Measurements from ENCODE around the gene HIF3A.

The HIF3A gene

GRCh38 chr19:46337487-46337886 is 40.6 kb downstream of the HIF3A start:
- no peak for DNase-seq

- DNase-seq = no peak
Measured at GRCh38 chr19:46339446-46339845, 42.6 kb downstream of the HIF3A start.

GRCh38 chr19:46340051-46340659 is 43.3 kb downstream of the HIF3A start:
- no peak for DNase-seq

- DNase-seq = no peak
Measured at GRCh38 chr19:46341937-46342336, 45.1 kb downstream of the HIF3A start.

GRCh38 chr19:46344363-46344762 is 47.5 kb downstream of the HIF3A start:
- no peak for DNase-seq

GRCh38 chr19:46345157-46345556 is 48.3 kb downstream of the HIF3A start:
- no peak for DNase-seq

- DNase-seq = peak; percentile 82
Measured at GRCh38 chr19:46346821-46347571, 50.2 kb downstream of the HIF3A start, which contains the start of gene PPP5C. TSS of gene PPP5C (plus strand) at chr19:46347087. CDS start at chr19:46347097, 10 bp downstream.

GRCh38 chr19:46347572-46347883 is 50.7 kb downstream of the HIF3A start:
- DNase-seq = no peak

GRCh38 chr19:46347985-46348384 is 51.1 kb downstream of the HIF3A start:
- DNase-seq = no peak

- DNase-seq = no peak
Measured at GRCh38 chr19:46349311-46349993, 52.6 kb downstream of the HIF3A start.

GRCh38 chr19:46350029-46350757 is 53.4 kb downstream of the HIF3A start:
- no peak for DNase-seq

- no peak for DNase-seq
Measured at GRCh38 chr19:46350758-46351159, 53.9 kb downstream of the HIF3A start.

GRCh38 chr19:46351241-46352041 is 54.6 kb downstream of the HIF3A start:
- DNase-seq = peak; percentile 22

- DNase-seq = no peak
Measured at GRCh38 chr19:46353730-46354528, 57.1 kb downstream of the HIF3A start.

GRCh38 chr19:46355234-46356148 is 58.6 kb downstream of the HIF3A start:
- DNase-seq = no peak

GRCh38 chr19:46356149-46357055 is 59.6 kb downstream of the HIF3A start:
- no peak for DNase-seq

- no peak for DNase-seq
Measured at GRCh38 chr19:46357846-46358583, 61.2 kb downstream of the HIF3A start.

GRCh38 chr19:46361915-46362314 is 65.1 kb downstream of the HIF3A start:
- DNase-seq = no peak

GRCh38 chr19:46364359-46364758 is 67.5 kb downstream of the HIF3A start:
- DNase-seq = no peak
